HCT116 (cell line): ENCODE data around the gene APPBP2.
"Not testable (repeated sequence)": the region's sequence is repeated elsewhere in the genome, so short reads cannot be mapped to it uniquely, and the experiment has no call there.

ENCODE experiments used
- CEBPB ChIP-seq: IDR thresholded peaks from 2 replicates; pipeline ENCODE4 v1.6.1; 2012; ENCODE audit warnings: low read depth
- CTCF ChIP-seq, 3 experiments: fragments of 200-600 bp in 1 of 3; sonication (generic) in 1 of 3; IDR thresholded peaks in 2 of 3; conservative IDR thresholded peaks in 1 of 3; 2 replicates each; pipeline ENCODE4 v1.5.1; 2012 to 2017; ENCODE audit warnings: low read depth in 2 of 3, low read length in 2 of 3, antibody characterized with exemption in 1 of 3, borderline replicate concordance in 1 of 3, control low read depth in 1 of 3, mild to moderate bottlenecking in 1 of 3, mixed read lengths in 1 of 3, mixed run types in 1 of 3, moderate library complexity in 1 of 3; ENCODE audit not compliant: insufficient read depth in 1 of 3
- EZH2 ChIP-seq: fragments of 200-600 bp; sonication (generic); IDR thresholded peaks from 2 replicates; pipeline ENCODE4 v1.6.1; 2017; ENCODE audit warnings: antibody characterized with exemption, mixed run types
- EZH2phosphoT487 ChIP-seq: fragments of 200-600 bp; IDR thresholded peaks from 2 replicates; pipeline ENCODE4 v1.6.1; 2018; ENCODE audit warnings: antibody characterized with exemption, borderline replicate concordance
- POLR2A ChIP-seq: IDR thresholded peaks from 2 replicates; pipeline ENCODE4 v1.7.0; 2011; ENCODE audit warnings: borderline replicate concordance; ENCODE audit not compliant: insufficient read depth, insufficient read length; ENCODE audit errors: extremely low read depth
- POLR2AphosphoS5 ChIP-seq: IDR thresholded peaks from 2 replicates; pipeline ENCODE4 v1.6.1; 2011; ENCODE audit warnings: mild to moderate bottlenecking, low read depth, low read length, moderate library complexity
- SIN3A ChIP-seq: IDR thresholded peaks from 2 replicates; pipeline ENCODE4 v1.6.1; 2012; ENCODE audit warnings: low read depth
- SRF ChIP-seq: IDR thresholded peaks from 2 replicates; pipeline ENCODE4 v1.6.1; 2012; ENCODE audit warnings: low read depth
- YY1 ChIP-seq: IDR thresholded peaks from 2 replicates; pipeline ENCODE4 v1.6.1; 2011; ENCODE audit warnings: low read length, low read depth, moderate library complexity, mild to moderate bottlenecking; ENCODE audit not compliant: insufficient replicate concordance; ENCODE audit errors: extremely low read depth
- ZFX ChIP-seq: fragments of 450-650 bp; IDR thresholded peaks from 2 replicates; pipeline ENCODE4 v1.6.1; 2017
- ZNF274 ChIP-seq: fragments of 200-500 bp; sonication (Bioruptor generic); IDR thresholded peaks from 2 replicates; pipeline ENCODE4 v1.6.1; 2014; ENCODE audit warnings: mild to moderate bottlenecking, low read depth, low read length, inconsistent platforms
- TF ChIP-seq, protein P1 (sequence below): IDR thresholded peaks from 2 replicates; pipeline ENCODE4 v1.6.1; 2012
- TF ChIP-seq, protein P2 (sequence below): IDR thresholded peaks from 2 replicates; pipeline ENCODE4 v1.6.1; 2012; ENCODE audit warnings: low read depth

- not testable (repeated sequence) for TF ChIP-seq YY1; CTCF (IDR thresholded peaks at IDR 0.05 in 2 of 3, conservative IDR thresholded peaks at IDR 0.05 in 1 of 3; ENCODE audit: borderline replicate concordance in 1 of 3, insufficient read depth in 1 of 3, low read depth in 2 of 3, low read length in 2 of 3); POLR2AphosphoS5; EZH2phosphoT487; ZNF274; SIN3A; POLR2A; CEBPB; EZH2; ZFX; SRF
- TF ChIP-seq, protein P1, sequence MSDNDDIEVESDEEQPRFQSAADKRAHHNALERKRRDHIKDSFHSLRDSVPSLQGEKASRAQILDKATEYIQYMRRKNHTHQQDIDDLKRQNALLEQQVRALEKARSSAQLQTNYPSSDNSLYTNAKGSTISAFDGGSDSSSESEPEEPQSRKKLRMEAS, result not testable (repeated sequence)
- TF ChIP-seq, protein P2, sequence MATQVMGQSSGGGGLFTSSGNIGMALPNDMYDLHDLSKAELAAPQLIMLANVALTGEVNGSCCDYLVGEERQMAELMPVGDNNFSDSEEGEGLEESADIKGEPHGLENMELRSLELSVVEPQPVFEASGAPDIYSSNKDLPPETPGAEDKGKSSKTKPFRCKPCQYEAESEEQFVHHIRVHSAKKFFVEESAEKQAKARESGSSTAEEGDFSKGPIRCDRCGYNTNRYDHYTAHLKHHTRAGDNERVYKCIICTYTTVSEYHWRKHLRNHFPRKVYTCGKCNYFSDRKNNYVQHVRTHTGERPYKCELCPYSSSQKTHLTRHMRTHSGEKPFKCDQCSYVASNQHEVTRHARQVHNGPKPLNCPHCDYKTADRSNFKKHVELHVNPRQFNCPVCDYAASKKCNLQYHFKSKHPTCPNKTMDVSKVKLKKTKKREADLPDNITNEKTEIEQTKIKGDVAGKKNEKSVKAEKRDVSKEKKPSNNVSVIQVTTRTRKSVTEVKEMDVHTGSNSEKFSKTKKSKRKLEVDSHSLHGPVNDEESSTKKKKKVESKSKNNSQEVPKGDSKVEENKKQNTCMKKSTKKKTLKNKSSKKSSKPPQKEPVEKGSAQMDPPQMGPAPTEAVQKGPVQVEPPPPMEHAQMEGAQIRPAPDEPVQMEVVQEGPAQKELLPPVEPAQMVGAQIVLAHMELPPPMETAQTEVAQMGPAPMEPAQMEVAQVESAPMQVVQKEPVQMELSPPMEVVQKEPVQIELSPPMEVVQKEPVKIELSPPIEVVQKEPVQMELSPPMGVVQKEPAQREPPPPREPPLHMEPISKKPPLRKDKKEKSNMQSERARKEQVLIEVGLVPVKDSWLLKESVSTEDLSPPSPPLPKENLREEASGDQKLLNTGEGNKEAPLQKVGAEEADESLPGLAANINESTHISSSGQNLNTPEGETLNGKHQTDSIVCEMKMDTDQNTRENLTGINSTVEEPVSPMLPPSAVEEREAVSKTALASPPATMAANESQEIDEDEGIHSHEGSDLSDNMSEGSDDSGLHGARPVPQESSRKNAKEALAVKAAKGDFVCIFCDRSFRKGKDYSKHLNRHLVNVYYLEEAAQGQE, result not testable (repeated sequence)
Observed at GRCh38 chr17:60419003-60419402, 107.0 kb downstream of the APPBP2 start.
